Central memory CD8-positive, alpha-beta T cell (primary cell): ENCODE measurements around the gene ELAVL2.

Source experiments
- ATAC-seq: fragments of 150-1000 bp; cut with Tn5 transposase; replicated peaks from 2 replicates; pipeline ENCODE4 v1.10.0; 2022; ENCODE audit warnings: mild to moderate bottlenecking, moderate FRiP score, moderate number of reproducible peaks; ENCODE audit not compliant: poor library complexity, severe bottlenecking; ENCODE audit errors: extremely low read depth
- DNase-seq, 2 donors: peaks; one replicate each; pipeline ENCODE4 v3.0.0; 2021; ENCODE audit warnings: low spot score in 2 of 2
- H3K27ac Mint-ChIP-seq: one replicate; pipeline ENCODE4 v1.8.0; 2022; ENCODE audit warnings: low read depth, mild to moderate bottlenecking, moderate library complexity, mixed read lengths
- H3K27me3 Mint-ChIP-seq: one replicate; pipeline ENCODE4 v1.8.0; 2022; ENCODE audit warnings: mixed read lengths
- H3K36me3 Mint-ChIP-seq: one replicate; pipeline ENCODE4 v1.8.0; 2022; ENCODE audit warnings: mild to moderate bottlenecking, moderate library complexity, mixed read lengths; ENCODE audit not compliant: insufficient read depth
- H3K4me1 Mint-ChIP-seq: one replicate; pipeline ENCODE4 v1.8.0; 2022; ENCODE audit warnings: mixed read lengths
- H3K4me3 Mint-ChIP-seq: one replicate; pipeline ENCODE4 v1.8.0; 2022; ENCODE audit warnings: mild to moderate bottlenecking, moderate library complexity, mixed read lengths
- H3K9me3 Mint-ChIP-seq: one replicate; pipeline ENCODE4 v1.8.0; 2022; ENCODE audit warnings: mixed read lengths

Gene ELAVL2

GRCh38 chr9:23829580-23830475 lies 3.8 kb upstream of the ELAVL2 start:
- peaks cover 19% of the 10 kb centered on the region for H3K27me3 Mint-ChIP-seq
- no peaks in the 10 kb centered on the region for H3K36me3 Mint-ChIP-seq
- no peaks in the 10 kb centered on the region for H3K4me1 Mint-ChIP-seq
- ATAC-seq (no peak), DNase-seq (no peak)
- no peak overlapping the region for H3K4me3 Mint-ChIP-seq
- H3K27ac Mint-ChIP-seq, result no peak overlapping the region
- peaks cover 9% of the 10 kb centered on the region for H3K9me3 Mint-ChIP-seq

- no peak overlapping the region for H3K27ac Mint-ChIP-seq
- H3K9me3 Mint-ChIP-seq, result no peaks in the 10 kb centered on the region
- no peaks in the 10 kb centered on the region for H3K4me1 Mint-ChIP-seq
- no peak overlapping the region for H3K4me3 Mint-ChIP-seq
- DNase-seq (no peak), ATAC-seq (no peak)
- peaks cover 14% of the 10 kb centered on the region for H3K27me3 Mint-ChIP-seq
- peaks cover 3% of the 10 kb centered on the region for H3K36me3 Mint-ChIP-seq
Measured at GRCh38 chr9:23825700-23826099, 340 bp downstream of the ELAVL2 start.

- Mint-ChIP-seq H3K27ac (no peak overlapping the region), H3K36me3 (peaks cover 3% of the 10 kb centered on the region), H3K9me3 (peaks cover under 1% of the 10 kb centered on the region), H3K27me3 (peaks cover 8% of the 10 kb centered on the region), H3K4me3 (no peak overlapping the region), H3K4me1 (no peaks in the 10 kb centered on the region)
- ATAC-seq (no peak), DNase-seq (no peak)
Measured at GRCh38 chr9:23824830-23825591, 1.0 kb downstream of the ELAVL2 start.

GRCh38 chr9:23823986-23824829 lies 1.8 kb downstream of the ELAVL2 start:
- H3K36me3 Mint-ChIP-seq, result peaks cover 3% of the 10 kb centered on the region
- H3K4me1 Mint-ChIP-seq, result no peaks in the 10 kb centered on the region
- DNase-seq (no peak), ATAC-seq (no peak)
- H3K27me3 Mint-ChIP-seq, result peaks cover 8% of the 10 kb centered on the region
- H3K4me3 Mint-ChIP-seq, result no peak overlapping the region
- no peak overlapping the region for H3K27ac Mint-ChIP-seq
- peaks cover 6% of the 10 kb centered on the region for H3K9me3 Mint-ChIP-seq

GRCh38 chr9:23823269-23823668 lies 2.8 kb downstream of the ELAVL2 start:
- Mint-ChIP-seq H3K4me3 (no peak overlapping the region), H3K36me3 (peaks cover 3% of the 10 kb centered on the region), H3K27ac (no peak overlapping the region), H3K27me3 (peaks cover 8% of the 10 kb centered on the region), H3K9me3 (peaks cover 13% of the 10 kb centered on the region), H3K4me1 (no peaks in the 10 kb centered on the region)
- DNase-seq (no peak), ATAC-seq (no peak)

- Mint-ChIP-seq H3K9me3 (peaks cover 13% of the 10 kb centered on the region), H3K27ac (no peak overlapping the region), H3K27me3 (peaks cover 8% of the 10 kb centered on the region), H3K4me3 (no peak overlapping the region), H3K36me3 (peaks cover 3% of the 10 kb centered on the region), H3K4me1 (no peaks in the 10 kb centered on the region)
- DNase-seq, result no peak
- no peak for ATAC-seq
Measured at GRCh38 chr9:23822261-23823169, 3.5 kb downstream of the ELAVL2 start.

GRCh38 chr9:23821375-23822181 lies 4.5 kb downstream of the ELAVL2 start:
- Mint-ChIP-seq H3K4me3 (no peak overlapping the region), H3K36me3 (peaks cover 3% of the 10 kb centered on the region), H3K27ac (no peak overlapping the region), H3K4me1 (no peaks in the 10 kb centered on the region), H3K9me3 (peaks cover 13% of the 10 kb centered on the region), H3K27me3 (peaks cover 8% of the 10 kb centered on the region)
- DNase-seq (no peak), ATAC-seq (no peak)

GRCh38 chr9:23820451-23821374 lies 5.3 kb downstream of the ELAVL2 start:
- Mint-ChIP-seq H3K27me3 (peaks cover 8% of the 10 kb centered on the region), H3K4me1 (no peaks in the 10 kb centered on the region), H3K9me3 (peaks cover 13% of the 10 kb centered on the region), H3K4me3 (no peak overlapping the region), H3K36me3 (peaks cover 3% of the 10 kb centered on the region), H3K27ac (no peak overlapping the region)
- ATAC-seq, result no peak
- no peak for DNase-seq

GRCh38 chr9:23819403-23819802 lies 6.6 kb downstream of the ELAVL2 start:
- Mint-ChIP-seq H3K36me3 (peaks cover 3% of the 10 kb centered on the region), H3K27ac (no peak overlapping the region), H3K4me1 (no peaks in the 10 kb centered on the region), H3K27me3 (peaks cover 8% of the 10 kb centered on the region), H3K9me3 (peaks cover 13% of the 10 kb centered on the region), H3K4me3 (no peak overlapping the region)
- no peak for ATAC-seq
- no peak for DNase-seq

GRCh38 chr9:23814243-23814642 lies 11.8 kb downstream of the ELAVL2 start:
- H3K36me3 Mint-ChIP-seq, result no peaks in the 10 kb centered on the region
- no peaks in the 10 kb centered on the region for H3K27me3 Mint-ChIP-seq
- no peak overlapping the region for H3K4me3 Mint-ChIP-seq
- no peak for ATAC-seq
- H3K9me3 Mint-ChIP-seq, result peaks cover 14% of the 10 kb centered on the region
- no peak for DNase-seq
- no peak overlapping the region for H3K27ac Mint-ChIP-seq
- no peaks in the 10 kb centered on the region for H3K4me1 Mint-ChIP-seq
